Chondrocyte (in vitro differentiated cells): ENCODE data around the gene MYH2. TPM values are rescaled to one million over a fixed set of nuclear protein-coding genes. Genes with fewer than 3 reads are reported as not detected.

Experiments
- DNase-seq: peaks from one replicate; pipeline ENCODE4 v3.0.0; 2021; ENCODE audit warnings: mixed read lengths, low spot score
- H3K27ac Mint-ChIP-seq: one replicate; pipeline ENCODE4 v1.8.0; 2021; ENCODE audit warnings: mild to moderate bottlenecking, moderate library complexity, mixed read lengths; ENCODE audit not compliant: unreplicated experiment
- H3K27me3 Mint-ChIP-seq: 2 replicates; pipeline ENCODE4 v1.8.0; 2021; ENCODE audit warnings: low read depth, mixed read lengths
- H3K36me3 Mint-ChIP-seq: 2 replicates; pipeline ENCODE4 v1.8.0; 2021; ENCODE audit warnings: low read depth, mixed read lengths
- H3K4me1 Mint-ChIP-seq: 2 replicates; pipeline ENCODE4 v1.8.0; 2021; ENCODE audit warnings: low read depth, mild to moderate bottlenecking, mixed read lengths
- H3K4me3 Mint-ChIP-seq: one replicate; pipeline ENCODE4 v1.8.0; 2021; ENCODE audit warnings: mild to moderate bottlenecking, moderate library complexity, mixed read lengths; ENCODE audit not compliant: unreplicated experiment
- H3K9me3 Mint-ChIP-seq: 2 replicates; pipeline ENCODE4 v1.8.0; 2021; ENCODE audit warnings: low read depth, mixed read lengths
- total RNA-seq: library from RNA; stranded (reverse); gene quantifications from 3 replicates; pipeline ENCODE4 v1.2.1, GENCODE V29; 2021
- TF ChIP-seq, protein P1 (sequence below): fragments of 200-600 bp; sonication (generic); IDR thresholded peaks from 2 replicates; pipeline ENCODE4 v1.5.0; 2021; ENCODE audit warnings: antibody characterized with exemption, mild to moderate bottlenecking, moderate library complexity

MYH2 gene
- total RNA-seq, 1 donor from 2014 or later = not detected

DNA sequence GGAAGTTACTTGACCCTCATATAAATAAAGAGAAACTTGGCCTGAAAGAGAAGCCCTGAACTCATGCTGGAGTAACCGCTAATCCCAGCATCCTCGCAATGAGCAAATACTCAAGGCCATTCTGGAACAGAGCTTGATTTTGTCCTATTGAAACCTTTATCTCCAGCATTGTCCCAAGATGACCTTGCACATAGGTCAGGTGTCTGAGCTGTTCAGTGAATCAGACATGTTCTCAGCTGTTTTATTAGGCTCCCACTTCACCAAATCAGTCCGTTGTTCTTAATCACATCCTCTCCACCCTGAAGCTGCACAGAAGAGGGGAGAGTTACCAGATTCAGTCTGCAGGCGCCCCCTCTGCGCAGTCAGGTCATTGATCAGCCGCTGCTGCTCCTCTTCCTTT lies 22.0 kb downstream of the MYH2 start:
- Mint-ChIP-seq H3K27me3 (peaks cover 2% of the 10 kb centered on the region), H3K4me1 (no peaks in the 10 kb centered on the region), H3K27ac (no peak overlapping the region), H3K9me3 (peaks cover 11% of the 10 kb centered on the region), H3K4me3 (no peak overlapping the region), H3K36me3 (no peaks in the 10 kb centered on the region)
- TF ChIP-seq, protein P1, sequence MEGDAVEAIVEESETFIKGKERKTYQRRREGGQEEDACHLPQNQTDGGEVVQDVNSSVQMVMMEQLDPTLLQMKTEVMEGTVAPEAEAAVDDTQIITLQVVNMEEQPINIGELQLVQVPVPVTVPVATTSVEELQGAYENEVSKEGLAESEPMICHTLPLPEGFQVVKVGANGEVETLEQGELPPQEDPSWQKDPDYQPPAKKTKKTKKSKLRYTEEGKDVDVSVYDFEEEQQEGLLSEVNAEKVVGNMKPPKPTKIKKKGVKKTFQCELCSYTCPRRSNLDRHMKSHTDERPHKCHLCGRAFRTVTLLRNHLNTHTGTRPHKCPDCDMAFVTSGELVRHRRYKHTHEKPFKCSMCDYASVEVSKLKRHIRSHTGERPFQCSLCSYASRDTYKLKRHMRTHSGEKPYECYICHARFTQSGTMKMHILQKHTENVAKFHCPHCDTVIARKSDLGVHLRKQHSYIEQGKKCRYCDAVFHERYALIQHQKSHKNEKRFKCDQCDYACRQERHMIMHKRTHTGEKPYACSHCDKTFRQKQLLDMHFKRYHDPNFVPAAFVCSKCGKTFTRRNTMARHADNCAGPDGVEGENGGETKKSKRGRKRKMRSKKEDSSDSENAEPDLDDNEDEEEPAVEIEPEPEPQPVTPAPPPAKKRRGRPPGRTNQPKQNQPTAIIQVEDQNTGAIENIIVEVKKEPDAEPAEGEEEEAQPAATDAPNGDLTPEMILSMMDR = no peak
- DNase-seq = no peak

- Mint-ChIP-seq H3K36me3 (no peaks in the 10 kb centered on the region), H3K4me1 (no peaks in the 10 kb centered on the region), H3K9me3 (peaks cover 11% of the 10 kb centered on the region), H3K27ac (no peak overlapping the region), H3K4me3 (no peak overlapping the region), H3K27me3 (peaks cover 2% of the 10 kb centered on the region)
- no peak for DNase-seq
- TF ChIP-seq, protein P1 = no peak
Measured at GRCh38 chr17:10526517-10526916, 22.9 kb downstream of the MYH2 start.

DNA sequence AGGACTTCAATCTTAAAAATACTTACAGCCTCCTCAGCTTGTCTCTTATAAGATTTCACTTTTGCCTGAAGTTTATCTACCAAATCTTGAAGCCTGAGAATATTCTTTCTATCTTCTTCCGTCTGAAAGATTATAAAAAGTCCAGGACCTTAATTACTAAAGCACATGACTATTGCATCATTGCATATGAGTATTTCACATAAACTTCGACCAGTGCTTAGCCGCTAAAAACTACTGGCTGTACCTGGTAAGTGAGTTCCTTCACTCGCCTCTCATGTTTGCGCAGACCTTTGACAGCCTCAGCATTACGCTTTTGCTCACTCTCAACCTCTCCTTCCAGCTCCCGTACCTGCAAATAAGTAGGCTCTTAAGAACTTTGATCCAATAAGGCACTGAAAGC lies 26.4 kb downstream of the MYH2 start:
- Mint-ChIP-seq H3K4me1 (no peaks in the 10 kb centered on the region), H3K27ac (no peak overlapping the region), H3K36me3 (no peaks in the 10 kb centered on the region), H3K4me3 (no peak overlapping the region), H3K27me3 (peaks cover 3% of the 10 kb centered on the region), H3K9me3 (peaks cover 8% of the 10 kb centered on the region)
- DNase-seq = no peak
- TF ChIP-seq, protein P1 = no peak

GRCh38 chr17:10521949-10522348 lies 27.5 kb downstream of the MYH2 start:
- Mint-ChIP-seq H3K9me3 (peaks cover 8% of the 10 kb centered on the region), H3K27me3 (peaks cover 3% of the 10 kb centered on the region), H3K27ac (no peak overlapping the region), H3K4me1 (no peaks in the 10 kb centered on the region), H3K4me3 (no peak overlapping the region), H3K36me3 (no peaks in the 10 kb centered on the region)
- TF ChIP-seq, protein P1 = no peak
- no peak for DNase-seq

DNA sequence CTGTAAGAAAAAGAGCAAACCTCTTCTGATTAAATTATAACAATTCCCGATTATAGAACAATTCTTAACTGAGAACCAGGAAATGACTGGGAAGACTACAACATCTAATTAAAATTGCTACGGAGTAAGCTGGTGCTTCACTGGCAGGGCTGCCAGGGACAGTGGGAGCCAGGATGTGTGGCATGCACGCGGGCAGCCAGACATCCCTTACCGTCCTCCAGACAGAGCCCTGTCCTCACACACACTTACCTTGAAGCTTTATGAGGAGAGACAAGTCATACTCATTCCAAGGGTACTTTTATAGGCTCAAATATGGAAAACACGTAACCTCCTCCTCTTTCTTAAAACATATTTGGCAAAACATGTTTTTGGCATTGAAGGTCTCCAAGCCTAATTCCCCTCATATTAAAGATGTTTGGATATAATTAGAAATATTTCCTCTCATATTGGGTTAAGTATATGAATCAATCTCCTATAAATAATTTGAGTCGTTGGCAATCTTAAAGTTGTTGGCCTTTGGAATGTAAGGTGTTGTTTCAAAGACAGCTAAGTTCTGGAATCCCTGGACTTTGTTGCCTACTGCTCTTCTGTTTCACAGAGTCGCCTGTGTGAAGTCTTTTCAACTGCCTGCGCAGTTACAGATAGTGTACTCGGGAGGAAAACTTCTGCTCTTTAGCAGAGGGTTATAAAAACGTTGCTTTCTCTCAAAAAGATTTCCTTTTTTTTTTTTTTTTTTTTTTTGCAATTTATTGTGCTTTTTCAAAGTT lies 31.0 kb downstream of the MYH2 start, which contains the start of gene MYH1:
Gene MYH1 (minus strand): TSS at position 272 of the 767 bp plus-strand sequence. CDS start 1,900 bp downstream, outside the sequence.
- Mint-ChIP-seq H3K27ac (no peak within 1 kb of the TSS), H3K4me3 (no peak within 1 kb of the TSS), H3K36me3 (no peaks in the 10 kb centered on the region), H3K9me3 (peaks cover 4% of the 10 kb centered on the region), H3K4me1 (no peaks in the 10 kb centered on the region), H3K27me3 (peaks cover 3% of the 10 kb centered on the region)
- no peak for DNase-seq
- TF ChIP-seq, protein P1 = no peak
